ENCODE data around the gene KCNAB1.

- TF ChIP-seq CTCF (IDR thresholded peaks at IDR 0.05): no peak
- TF ChIP-seq EZH2 (IDR thresholded peaks at IDR 0.05; ENCODE audit: borderline replicate concordance, insufficient read depth, low read depth, low read length, poor library complexity, severe bottlenecking): no peak
Observed at GRCh38 chr3:156472150-156472549, 351.8 kb downstream of the KCNAB1 start.

All from B cell (primary cell).